HepG2 (cell line): ENCODE measurements around the gene DDAH2. TPM values are rescaled to one million over a fixed set of nuclear protein-coding genes. Genes with fewer than 3 reads are reported as not detected.

Source experiments
- DNMT1 ChIP-seq: sonication (generic); formaldehyde crosslinking; IDR thresholded peaks from 2 replicates; pipeline ENCODE4 v1.5.1; 2020; ENCODE audit warnings: mild to moderate bottlenecking, missing genetic modification reagents
- NCOA5 ChIP-seq: sonication (generic); formaldehyde crosslinking; IDR thresholded peaks from 2 replicates; pipeline ENCODE4 v1.4.0; 2020; ENCODE audit warnings: missing genetic modification reagents
- REST ChIP-seq, 2 experiments: IDR thresholded peaks; 2 replicates each; pipeline ENCODE4 v1.6.1; 2011 to 2012; ENCODE audit warnings: low read length in 2 of 2, borderline replicate concordance in 1 of 2, low read depth in 1 of 2, mild to moderate bottlenecking in 1 of 2, moderate library complexity in 1 of 2
- SMAD3 ChIP-seq: sonication (generic); formaldehyde crosslinking; IDR thresholded peaks from 2 replicates; pipeline ENCODE4 v1.4.0; 2020; ENCODE audit warnings: missing genetic modification reagents
- SOX6 ChIP-seq, 2 experiments: fragments of 450-650 bp in 1 of 2; sonication (generic) in 1 of 2; formaldehyde crosslinking in 1 of 2; IDR thresholded peaks; 2 replicates each; pipeline versions ENCODE4 v1.4.0 to v1.6.1; 2017 to 2020; ENCODE audit warnings: antibody characterized with exemption in 1 of 2, mild to moderate bottlenecking in 1 of 2, missing genetic modification reagents in 1 of 2
- SP140L ChIP-seq: sonication (generic); formaldehyde crosslinking; IDR thresholded peaks from 2 replicates; pipeline ENCODE4 v1.4.0; 2020; ENCODE audit warnings: missing genetic modification reagents, borderline replicate concordance
- TBP ChIP-seq: sonication (generic); formaldehyde crosslinking; IDR thresholded peaks from 2 replicates; pipeline ENCODE4 v1.5.0; 2020; ENCODE audit warnings: missing genetic modification reagents
- THAP11 ChIP-seq: IDR thresholded peaks from 2 replicates; pipeline ENCODE4 v1.6.1; 2016; ENCODE audit warnings: missing biosample characterization, missing genetic modification reagents
- ZIK1 ChIP-seq: sonication (generic); formaldehyde crosslinking; IDR thresholded peaks from 2 replicates; pipeline ENCODE4 v1.5.0; 2020; ENCODE audit warnings: mild to moderate bottlenecking, low read depth, missing genetic modification reagents, borderline replicate concordance
- ZMYM3 ChIP-seq: sonication (generic); formaldehyde crosslinking; IDR thresholded peaks from 2 replicates; pipeline ENCODE4 v1.5.1; 2020; ENCODE audit warnings: mild to moderate bottlenecking, missing genetic modification reagents
- ZNF564 ChIP-seq: sonication (generic); formaldehyde crosslinking; IDR thresholded peaks from 2 replicates; pipeline ENCODE4 v1.8.1; 2023; ENCODE audit warnings: mild to moderate bottlenecking, missing genetic modification reagents
- ZNF616 ChIP-seq: sonication (generic); formaldehyde crosslinking; IDR thresholded peaks from 2 replicates; pipeline ENCODE4 v1.5.0; 2020; ENCODE audit warnings: low read depth, mild to moderate bottlenecking, missing genetic modification reagents
- ZNF749 ChIP-seq: sonication (generic); formaldehyde crosslinking; IDR thresholded peaks from 2 replicates; pipeline ENCODE4 v1.8.0; 2022; ENCODE audit warnings: mild to moderate bottlenecking, missing genetic modification reagents, moderate library complexity, borderline replicate concordance
- polyA plus RNA-seq, 8 experiments: library from polyadenylated mRNA; depleted of rRNA in 3 of 8; stranded (reverse) in 7 of 8; unstranded in 1 of 8; fragments of >200 nt; fragmentation: Illumina TruSeq in 4 of 8; extraction: Trizol in 4 of 8; gene quantifications; 2 replicates each; pipeline versions ENCODE4 v1.2.1 to v1.2.3, GENCODE V29; 2011 to 2016; ENCODE audit warnings: low read depth in 4 of 8, missing spikeins in 1 of 8, mixed read lengths in 1 of 8; ENCODE audit not compliant: insufficient read depth in 1 of 8
- total RNA-seq, 5 experiments: library from RNA; depleted of rRNA; stranded (reverse); fragments of >200 nt; fragmentation: Illumina TruSeq; extraction: Trizol; gene quantifications; 2 replicates each; pipeline ENCODE4 v1.2.3, GENCODE V29; 2016; ENCODE audit warnings: low read depth in 1 of 5
- TF ChIP-seq, protein P1 (sequence below): sonication (generic); formaldehyde crosslinking; IDR thresholded peaks from 2 replicates; pipeline ENCODE4 v1.4.0; 2020; ENCODE audit warnings: low read depth, mild to moderate bottlenecking, missing genetic modification reagents
- TF ChIP-seq, protein P2 (sequence below), 2 experiments: sonication (generic) in 1 of 2; formaldehyde crosslinking in 1 of 2; IDR thresholded peaks; 2 replicates each; pipeline versions ENCODE4 v1.5.1 to v1.6.1; 2011 to 2020; ENCODE audit warnings: borderline replicate concordance in 1 of 2, low read depth in 1 of 2, low read length in 1 of 2, mild to moderate bottlenecking in 1 of 2, missing genetic modification reagents in 1 of 2, moderate library complexity in 1 of 2
- TF ChIP-seq, protein P3 (sequence below): sonication (generic); formaldehyde crosslinking; IDR thresholded peaks from 2 replicates; pipeline ENCODE4 v1.9.0; 2021; ENCODE audit warnings: missing genetic modification reagents, mild to moderate bottlenecking, borderline replicate concordance
- TF ChIP-seq, protein P4 (sequence below): sonication (generic); formaldehyde crosslinking; IDR thresholded peaks from 2 replicates; pipeline ENCODE4 v1.4.0; 2020; ENCODE audit warnings: mild to moderate bottlenecking, missing genetic modification reagents

Gene DDAH2
- total and polyA plus RNA-seq, 2 of the 13 experiments (the other 11 are each of a cell fraction or from before 2014, with no cell fraction given), result 16.4 to 21.1 TPM

- TF ChIP-seq, protein P1, sequence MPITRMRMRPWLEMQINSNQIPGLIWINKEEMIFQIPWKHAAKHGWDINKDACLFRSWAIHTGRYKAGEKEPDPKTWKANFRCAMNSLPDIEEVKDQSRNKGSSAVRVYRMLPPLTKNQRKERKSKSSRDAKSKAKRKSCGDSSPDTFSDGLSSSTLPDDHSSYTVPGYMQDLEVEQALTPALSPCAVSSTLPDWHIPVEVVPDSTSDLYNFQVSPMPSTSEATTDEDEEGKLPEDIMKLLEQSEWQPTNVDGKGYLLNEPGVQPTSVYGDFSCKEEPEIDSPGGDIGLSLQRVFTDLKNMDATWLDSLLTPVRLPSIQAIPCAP (CRISPR knock-in tag), result no peak
- TF ChIP-seq SMAD3 (CRISPR knock-in tag) (0 out of 2 replicates have a peak, but pooled peaks have one; percentile 51), SOX6 (IDR thresholded peaks at IDR 0.05) (no peak), SOX6 (CRISPR knock-in tag; IDR thresholded peaks at IDR 0.05) (peak; percentile 47), ZNF564 (CRISPR knock-in tag) (peak; percentile 70; the same call in 1 of the 2 replicates), ZIK1 (CRISPR knock-in tag) (no peak), ZMYM3 (CRISPR knock-in tag) (peak; percentile 75), TBP (CRISPR knock-in tag) (no peak), NCOA5 (CRISPR knock-in tag) (no peak), ZNF616 (CRISPR knock-in tag) (no peak), THAP11 (CRISPR knock-in tag) (peak; percentile 93), DNMT1 (CRISPR knock-in tag) (no peak), SP140L (no peak), REST (IDR thresholded peaks at IDR 0.05; ENCODE audit: borderline replicate concordance in 1 of 2, low read depth in 1 of 2, low read length in 2 of 2) (peak in 1 of 2 experiments; percentile 71; a peak in 1 of 4 replicates), ZNF749 (CRISPR knock-in tag) (peak; percentile 72; the same call in 1 of the 2 replicates)
- TF ChIP-seq, protein P2, sequence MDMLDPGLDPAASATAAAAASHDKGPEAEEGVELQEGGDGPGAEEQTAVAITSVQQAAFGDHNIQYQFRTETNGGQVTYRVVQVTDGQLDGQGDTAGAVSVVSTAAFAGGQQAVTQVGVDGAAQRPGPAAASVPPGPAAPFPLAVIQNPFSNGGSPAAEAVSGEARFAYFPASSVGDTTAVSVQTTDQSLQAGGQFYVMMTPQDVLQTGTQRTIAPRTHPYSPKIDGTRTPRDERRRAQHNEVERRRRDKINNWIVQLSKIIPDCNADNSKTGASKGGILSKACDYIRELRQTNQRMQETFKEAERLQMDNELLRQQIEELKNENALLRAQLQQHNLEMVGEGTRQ (IDR thresholded peaks at IDR 0.05; ENCODE audit: low read depth, low read length), result no peak
- TF ChIP-seq, protein P2 (CRISPR knock-in tag; IDR thresholded peaks at IDR 0.05; ENCODE audit: borderline replicate concordance), result no peak
- TF ChIP-seq, protein P3, sequence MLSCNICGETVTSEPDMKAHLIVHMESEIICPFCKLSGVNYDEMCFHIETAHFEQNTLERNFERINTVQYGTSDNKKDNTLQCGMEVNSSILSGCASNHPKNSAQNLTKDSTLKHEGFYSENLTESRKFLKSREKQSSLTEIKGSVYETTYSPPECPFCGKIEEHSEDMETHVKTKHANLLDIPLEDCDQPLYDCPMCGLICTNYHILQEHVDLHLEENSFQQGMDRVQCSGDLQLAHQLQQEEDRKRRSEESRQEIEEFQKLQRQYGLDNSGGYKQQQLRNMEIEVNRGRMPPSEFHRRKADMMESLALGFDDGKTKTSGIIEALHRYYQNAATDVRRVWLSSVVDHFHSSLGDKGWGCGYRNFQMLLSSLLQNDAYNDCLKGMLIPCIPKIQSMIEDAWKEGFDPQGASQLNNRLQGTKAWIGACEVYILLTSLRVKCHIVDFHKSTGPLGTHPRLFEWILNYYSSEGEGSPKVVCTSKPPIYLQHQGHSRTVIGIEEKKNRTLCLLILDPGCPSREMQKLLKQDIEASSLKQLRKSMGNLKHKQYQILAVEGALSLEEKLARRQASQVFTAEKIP, result no peak
- TF ChIP-seq, protein P4, sequence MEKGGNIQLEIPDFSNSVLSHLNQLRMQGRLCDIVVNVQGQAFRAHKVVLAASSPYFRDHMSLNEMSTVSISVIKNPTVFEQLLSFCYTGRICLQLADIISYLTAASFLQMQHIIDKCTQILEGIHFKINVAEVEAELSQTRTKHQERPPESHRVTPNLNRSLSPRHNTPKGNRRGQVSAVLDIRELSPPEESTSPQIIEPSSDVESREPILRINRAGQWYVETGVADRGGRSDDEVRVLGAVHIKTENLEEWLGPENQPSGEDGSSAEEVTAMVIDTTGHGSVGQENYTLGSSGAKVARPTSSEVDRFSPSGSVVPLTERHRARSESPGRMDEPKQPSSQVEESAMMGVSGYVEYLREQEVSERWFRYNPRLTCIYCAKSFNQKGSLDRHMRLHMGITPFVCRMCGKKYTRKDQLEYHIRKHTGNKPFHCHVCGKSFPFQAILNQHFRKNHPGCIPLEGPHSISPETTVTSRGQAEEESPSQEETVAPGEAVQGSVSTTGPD (CRISPR knock-in tag), result peak; percentile 52; the same call in 1 of the 2 replicates
Measured at GRCh38 chr6:31702819-31703716, 26.0 kb downstream of the DDAH2 start, which contains the start of gene ABHD16A (continued).
